RWPE1 (cell line): ENCODE results near the gene CDK8.
A peak's percentile ranks its signal among the peaks of the same experiment; 100 is the strongest.

Experiments
- CTCF ChIA-PET: fragments of 350-600 bp; sonication (Branson Sonifier 250); formaldehyde crosslinking; extraction: SDS; loops from one replicate; lab custom pipeline; 2021; lab: Yijun Ruan, JAX
- POLR2A ChIA-PET: fragments of 400-600 bp; formaldehyde crosslinking; extraction: SDS; loops from one replicate; lab custom pipeline; 2020; ENCODE audit warnings: antibody characterized with exemption; ENCODE audit not compliant: low non-redundant PET; lab: Yijun Ruan, JAX
- DNase-seq: peaks from one replicate; pipeline ENCODE4 v3.0.0; 2012; ENCODE audit warnings: low spot score
- H3K27ac ChIP-seq: fragments of 450-650 bp; 2 replicates; pipeline ENCODE4 v1.5.1; 2017
- TF ChIP-seq, protein P1 (sequence below): fragments of 450-650 bp; conservative IDR thresholded peaks from 2 replicates; pipeline ENCODE4 v1.5.1; 2017; ENCODE audit warnings: low read depth, mild to moderate bottlenecking

The CDK8 gene

DNA sequence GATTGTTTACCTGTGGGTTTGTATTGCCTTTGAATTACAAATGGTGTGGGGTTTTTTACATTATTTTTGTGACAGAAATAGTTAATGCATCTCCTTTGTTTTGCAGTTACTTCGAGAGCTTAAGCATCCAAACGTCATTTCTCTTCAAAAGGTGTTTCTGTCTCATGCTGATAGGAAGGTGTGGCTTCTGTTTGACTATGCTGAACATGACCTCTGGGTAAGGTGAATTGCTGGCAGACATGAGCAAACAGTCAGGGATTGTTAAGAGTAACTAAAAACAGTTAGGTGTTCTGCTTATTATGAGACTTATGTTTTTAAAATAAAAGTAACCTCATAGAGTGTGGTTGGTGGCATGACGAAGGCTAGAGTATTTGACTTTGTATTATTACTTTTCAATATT lies 95.0 kb downstream of the CDK8 start:
- CTCF ChIA-PET: no interaction called here
- POLR2A ChIA-PET: no interaction called here
- TF ChIP-seq, protein P1, sequence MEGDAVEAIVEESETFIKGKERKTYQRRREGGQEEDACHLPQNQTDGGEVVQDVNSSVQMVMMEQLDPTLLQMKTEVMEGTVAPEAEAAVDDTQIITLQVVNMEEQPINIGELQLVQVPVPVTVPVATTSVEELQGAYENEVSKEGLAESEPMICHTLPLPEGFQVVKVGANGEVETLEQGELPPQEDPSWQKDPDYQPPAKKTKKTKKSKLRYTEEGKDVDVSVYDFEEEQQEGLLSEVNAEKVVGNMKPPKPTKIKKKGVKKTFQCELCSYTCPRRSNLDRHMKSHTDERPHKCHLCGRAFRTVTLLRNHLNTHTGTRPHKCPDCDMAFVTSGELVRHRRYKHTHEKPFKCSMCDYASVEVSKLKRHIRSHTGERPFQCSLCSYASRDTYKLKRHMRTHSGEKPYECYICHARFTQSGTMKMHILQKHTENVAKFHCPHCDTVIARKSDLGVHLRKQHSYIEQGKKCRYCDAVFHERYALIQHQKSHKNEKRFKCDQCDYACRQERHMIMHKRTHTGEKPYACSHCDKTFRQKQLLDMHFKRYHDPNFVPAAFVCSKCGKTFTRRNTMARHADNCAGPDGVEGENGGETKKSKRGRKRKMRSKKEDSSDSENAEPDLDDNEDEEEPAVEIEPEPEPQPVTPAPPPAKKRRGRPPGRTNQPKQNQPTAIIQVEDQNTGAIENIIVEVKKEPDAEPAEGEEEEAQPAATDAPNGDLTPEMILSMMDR: no peak
- H3K27ac ChIP-seq: no peak overlapping the region
- DNase-seq: no peak

DNA sequence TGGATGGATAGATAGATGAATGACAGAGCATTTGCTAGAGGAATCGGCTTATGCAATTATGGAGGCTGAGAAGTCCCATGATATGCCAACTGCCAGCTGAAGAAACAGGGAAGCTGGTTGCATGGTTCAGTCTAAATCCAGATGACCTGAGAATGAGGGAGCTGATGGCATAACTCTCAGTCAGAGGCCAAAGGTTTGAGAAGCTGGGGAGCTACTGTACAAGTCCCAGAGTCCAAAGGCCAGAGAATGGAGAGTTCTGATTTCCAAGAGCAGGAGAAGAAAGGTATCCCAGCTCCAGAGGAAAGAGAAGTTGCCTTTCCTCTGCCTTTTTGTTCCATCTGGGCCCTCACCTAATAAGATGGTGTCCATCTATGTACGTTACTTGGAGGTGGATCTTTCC lies 108.3 kb downstream of the CDK8 start:
- ChIA-PET POLR2A (no interaction called here), CTCF (no interaction called here)
- TF ChIP-seq, protein P1: no peak
- DNase-seq: no peak
- no peak overlapping the region for H3K27ac ChIP-seq

DNA sequence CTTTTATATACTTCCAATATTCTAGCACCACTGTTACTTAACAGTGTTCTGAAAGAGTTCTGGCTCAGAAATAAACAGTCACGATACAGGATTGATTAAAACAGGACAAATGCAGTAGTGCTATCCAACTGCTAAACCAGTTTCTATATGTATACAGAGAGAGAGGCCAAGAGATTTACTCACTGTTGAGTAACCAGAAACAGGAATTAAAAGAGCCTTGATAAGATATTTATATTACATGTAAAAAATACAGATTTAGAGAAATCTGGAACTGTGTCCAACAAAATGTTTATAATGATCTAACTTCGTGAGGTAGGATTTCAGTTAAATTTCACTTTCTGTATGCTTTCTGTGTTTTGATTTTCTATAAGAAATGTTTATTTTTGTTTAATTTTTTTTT lies 116.6 kb downstream of the CDK8 start:
- CTCF ChIA-PET: no interaction called here
- no peak for DNase-seq
- POLR2A ChIA-PET: no interaction called here
- no peak overlapping the region for H3K27ac ChIP-seq
- TF ChIP-seq, protein P1: no peak

DNA sequence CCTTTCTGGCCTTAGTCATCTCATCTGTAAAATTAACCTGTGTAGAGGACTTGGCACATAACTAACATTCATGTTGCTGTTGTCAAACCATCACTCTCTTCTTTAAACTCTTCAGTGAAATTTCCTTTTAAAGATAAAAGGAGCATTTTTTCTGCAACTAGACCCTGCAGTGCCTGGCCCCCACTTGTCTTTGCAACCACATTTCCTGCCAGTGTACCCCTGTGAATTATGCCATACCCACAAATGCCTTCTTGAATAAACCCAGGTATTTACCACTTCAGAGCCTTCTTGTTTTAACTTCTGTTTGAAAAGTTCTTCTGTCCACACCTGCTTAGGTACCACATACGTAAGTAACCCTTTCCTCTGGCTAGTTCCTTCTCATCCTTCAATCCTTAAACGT lies 118.8 kb downstream of the CDK8 start:
- no peak overlapping the region for H3K27ac ChIP-seq
- ChIA-PET CTCF (no interaction called here), POLR2A (no interaction called here)
- no peak for DNase-seq
- TF ChIP-seq, protein P1: no peak

DNA sequence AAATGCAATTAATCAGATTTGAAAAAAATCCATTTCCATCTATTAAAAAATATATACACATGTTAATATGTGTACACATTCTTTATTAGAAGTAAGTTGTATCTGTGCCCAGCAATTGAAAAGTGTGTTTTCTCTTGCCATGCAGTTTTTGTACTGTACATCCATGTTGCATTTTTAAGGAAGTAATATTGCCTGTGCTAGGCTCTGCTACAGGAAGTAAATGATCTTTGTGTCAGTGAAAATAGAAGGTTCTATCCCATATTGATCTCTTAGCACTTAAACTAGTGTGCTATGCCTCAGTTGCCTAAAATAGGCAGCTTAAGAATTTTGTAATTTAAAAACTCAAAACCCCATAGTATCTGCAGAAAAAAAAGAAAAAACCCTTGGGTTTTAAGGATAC lies 122.5 kb downstream of the CDK8 start:
- no peak for DNase-seq
- CTCF ChIA-PET: interaction anchor here (0.6 to 1.0 kb wide), 2 partner anchors 25 to 997 kb away, joined by 3 read pairs; no protein-coding TSS in a partner anchor
- POLR2A ChIA-PET: no interaction called here
- TF ChIP-seq, protein P1: no peak
- H3K27ac ChIP-seq: no peak overlapping the region

DNA sequence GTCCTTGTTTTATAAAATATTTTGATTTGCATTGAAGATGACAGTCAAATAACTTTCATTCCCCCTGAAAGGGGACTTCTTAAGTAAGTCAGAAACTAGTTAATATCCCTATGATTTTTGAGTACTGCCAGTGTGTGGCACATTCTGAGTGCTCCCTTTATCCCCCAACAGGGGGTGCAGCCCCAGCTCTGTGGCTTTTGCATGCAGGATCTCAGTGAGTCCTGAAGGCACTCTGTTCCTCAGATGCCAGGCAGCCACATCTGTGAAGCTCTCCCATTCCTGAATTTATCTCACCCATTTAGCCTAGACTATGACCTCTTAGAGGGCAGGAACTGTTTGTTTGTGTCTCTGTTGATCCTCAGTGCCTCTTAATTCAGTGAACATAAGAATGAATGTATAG lies 123.1 kb downstream of the CDK8 start:
- peak; percentile 3 for DNase-seq
- TF ChIP-seq, protein P1: no peak
- no peak overlapping the region for H3K27ac ChIP-seq
- ChIA-PET POLR2A (no interaction called here), CTCF (interaction anchor here (0.6 to 1.0 kb wide), 2 partner anchors 10 to 26 kb away, joined by 3 read pairs; no protein-coding TSS in a partner anchor)
